DMS 273 (cell line): ENCODE data around the gene SSMEM1.
"Not testable (repeated sequence)": the region's sequence is repeated elsewhere in the genome, so short reads cannot be mapped to it uniquely, and the experiment has no call there.

Source experiments
- DNase-seq: peaks from one replicate; lab custom pipeline; 2025; ENCODE audit not compliant: unreplicated experiment; lab: John Stamatoyannopoulos, UW

SSMEM1 gene

GRCh38 chr7:130207642-130208041, at the start of gene SSMEM1:
SSMEM1 (plus strand) TSS chr7:130207860; CDS start chr7:130207911, 51 bp downstream.
- DNase-seq, result no peak

GRCh38 chr7:130160023-130160422, 47.6 kb upstream of the SSMEM1 start:
- no peak for DNase-seq

- no peak for DNase-seq
Observed at GRCh38 chr7:130160455-130160854, 47.2 kb upstream of the SSMEM1 start.

GRCh38 chr7:130162196-130162595, 45.5 kb upstream of the SSMEM1 start:
- no peak for DNase-seq

- no peak for DNase-seq
Observed at GRCh38 chr7:130174237-130174959, 33.3 kb upstream of the SSMEM1 start.

GRCh38 chr7:130178251-130178650, 29.4 kb upstream of the SSMEM1 start:
- DNase-seq, result no peak

- DNase-seq, result no peak
Observed at GRCh38 chr7:130179631-130180030, 28.0 kb upstream of the SSMEM1 start.

GRCh38 chr7:130180571-130181262, 26.9 kb upstream of the SSMEM1 start:
- no peak for DNase-seq

GRCh38 chr7:130181263-130181605, 26.4 kb upstream of the SSMEM1 start:
- no peak for DNase-seq

- DNase-seq, result no peak
Observed at GRCh38 chr7:130182990-130183389, 24.7 kb upstream of the SSMEM1 start.

GRCh38 chr7:130184349-130184748, 23.3 kb upstream of the SSMEM1 start:
- DNase-seq, result not testable (repeated sequence)

GRCh38 chr7:130187360-130187759, 20.3 kb upstream of the SSMEM1 start:
- DNase-seq, result no peak

- no peak for DNase-seq
Observed at GRCh38 chr7:130189343-130189742, 18.3 kb upstream of the SSMEM1 start.

GRCh38 chr7:130191791-130192190, 15.9 kb upstream of the SSMEM1 start:
- no peak for DNase-seq

- DNase-seq, result no peak
Observed at GRCh38 chr7:130195396-130195795, 12.3 kb upstream of the SSMEM1 start.

- DNase-seq, result no peak
Observed at GRCh38 chr7:130196476-130196875, 11.2 kb upstream of the SSMEM1 start.

GRCh38 chr7:130197094-130197493, 10.6 kb upstream of the SSMEM1 start:
- no peak for DNase-seq

- peak; percentile 17 for DNase-seq
Observed at GRCh38 chr7:130201796-130202195, 5.9 kb upstream of the SSMEM1 start.

- DNase-seq, result peak; percentile 100
Observed at GRCh38 chr7:130205084-130205947, 2.3 kb upstream of the SSMEM1 start, which contains the start of gene TMEM209. TMEM209 (minus strand) TSS chr7:130205406; CDS start chr7:130205375, 31 bp downstream.

GRCh38 chr7:130207033-130207432, 627 bp upstream of the SSMEM1 start:
- DNase-seq, result no peak

GRCh38 chr7:130208516-130208915, 856 bp downstream of the SSMEM1 start:
- no peak for DNase-seq
